ENCODE data around the gene PDSS1.
A peak's percentile ranks its signal among the peaks of the same experiment; 100 is the strongest.

PDSS1 gene

GRCh38 chr10:26725837-26726727 lies 28.6 kb downstream of the PDSS1 start:
- DNase-seq (ENCODE audit: low read depth), result peak; percentile 79
- H3K9ac ChIP-seq (ENCODE audit: low read length), result no peak overlapping the region
- no peaks in the 10 kb centered on the region for H3K9me3 ChIP-seq (ENCODE audit: control insufficient read depth, low read length)
- H3K36me3 ChIP-seq (ENCODE audit: control insufficient read depth, insufficient read depth, low read length, severe bottlenecking), result peaks cover 48% of the 10 kb centered on the region
- H3K4me3 ChIP-seq (ENCODE audit: low read length), result no peak overlapping the region
- H3K4me1 ChIP-seq (ENCODE audit: control insufficient read depth, insufficient read depth, low read length), result no peaks in the 10 kb centered on the region
- H3K27me3 ChIP-seq (replicated peaks; ENCODE audit: control insufficient read depth, insufficient read depth, low read length), result no peaks in the 10 kb centered on the region

GRCh38 chr10:26727005-26727404 lies 29.5 kb downstream of the PDSS1 start:
- no peaks in the 10 kb centered on the region for H3K27me3 ChIP-seq (replicated peaks; ENCODE audit: control insufficient read depth, insufficient read depth, low read length)
- no peak overlapping the region for H3K4me3 ChIP-seq (ENCODE audit: low read length)
- H3K4me1 ChIP-seq (ENCODE audit: control insufficient read depth, insufficient read depth, low read length), result no peaks in the 10 kb centered on the region
- H3K9ac ChIP-seq (ENCODE audit: low read length), result no peak overlapping the region
- H3K9me3 ChIP-seq (ENCODE audit: control insufficient read depth, low read length), result no peaks in the 10 kb centered on the region
- peaks cover 45% of the 10 kb centered on the region for H3K36me3 ChIP-seq (ENCODE audit: control insufficient read depth, insufficient read depth, low read length, severe bottlenecking)
- no peak for DNase-seq (ENCODE audit: low read depth)

GRCh38 chr10:26728957-26729356 lies 31.5 kb downstream of the PDSS1 start:
- peaks cover 52% of the 10 kb centered on the region for H3K36me3 ChIP-seq (ENCODE audit: control insufficient read depth, insufficient read depth, low read length, severe bottlenecking)
- no peak overlapping the region for H3K4me3 ChIP-seq (ENCODE audit: low read length)
- H3K27me3 ChIP-seq (replicated peaks; ENCODE audit: control insufficient read depth, insufficient read depth, low read length), result no peaks in the 10 kb centered on the region
- no peaks in the 10 kb centered on the region for H3K9me3 ChIP-seq (ENCODE audit: control insufficient read depth, low read length)
- no peaks in the 10 kb centered on the region for H3K4me1 ChIP-seq (ENCODE audit: control insufficient read depth, insufficient read depth, low read length)
- H3K9ac ChIP-seq (ENCODE audit: low read length), result no peak overlapping the region
- no peak for DNase-seq (ENCODE audit: low read depth)

- Histone ChIP-seq H3K4me1 (ENCODE audit: control insufficient read depth, insufficient read depth, low read length) (no peaks in the 10 kb centered on the region), H3K36me3 (ENCODE audit: control insufficient read depth, insufficient read depth, low read length, severe bottlenecking) (peaks cover 52% of the 10 kb centered on the region)
Measured at GRCh38 chr10:26729395-26729794, 31.9 kb downstream of the PDSS1 start.

GRCh38 chr10:26730552-26730951 lies 33.1 kb downstream of the PDSS1 start:
- H3K36me3 ChIP-seq (ENCODE audit: control insufficient read depth, insufficient read depth, low read length, severe bottlenecking), result peaks cover 52% of the 10 kb centered on the region
- H3K9me3 ChIP-seq (ENCODE audit: control insufficient read depth, low read length), result no peaks in the 10 kb centered on the region
- no peak overlapping the region for H3K9ac ChIP-seq (ENCODE audit: low read length)

More at GRCh38 chr10:26729395-26729794, 31.9 kb downstream of the PDSS1 start:
- Histone ChIP-seq H3K4me3 (ENCODE audit: low read length) (no peak overlapping the region), H3K27me3 (replicated peaks; ENCODE audit: control insufficient read depth, insufficient read depth, low read length) (no peaks in the 10 kb centered on the region), H3K9ac (ENCODE audit: low read length) (no peak overlapping the region), H3K9me3 (ENCODE audit: control insufficient read depth, low read length) (no peaks in the 10 kb centered on the region)
- no peak for DNase-seq (ENCODE audit: low read depth)

GRCh38 chr10:26733750-26734568 lies 36.5 kb downstream of the PDSS1 start:
- no peak overlapping the region for H3K4me3 ChIP-seq (ENCODE audit: low read length)
- H3K9ac ChIP-seq (ENCODE audit: low read length), result no peak overlapping the region
- H3K27me3 ChIP-seq (replicated peaks; ENCODE audit: control insufficient read depth, insufficient read depth, low read length), result no peaks in the 10 kb centered on the region
- no peak for DNase-seq (ENCODE audit: low read depth)
- peaks cover 12% of the 10 kb centered on the region for H3K4me1 ChIP-seq (ENCODE audit: control insufficient read depth, insufficient read depth, low read length)
- H3K9me3 ChIP-seq (ENCODE audit: control insufficient read depth, low read length), result no peaks in the 10 kb centered on the region
- peaks cover 64% of the 10 kb centered on the region for H3K36me3 ChIP-seq (ENCODE audit: control insufficient read depth, insufficient read depth, low read length, severe bottlenecking)

More at GRCh38 chr10:26730552-26730951, 33.1 kb downstream of the PDSS1 start:
- H3K27me3 ChIP-seq (replicated peaks; ENCODE audit: control insufficient read depth, insufficient read depth, low read length), result no peaks in the 10 kb centered on the region
- no peak for DNase-seq (ENCODE audit: low read depth)
- no peaks in the 10 kb centered on the region for H3K4me1 ChIP-seq (ENCODE audit: control insufficient read depth, insufficient read depth, low read length)
- no peak overlapping the region for H3K4me3 ChIP-seq (ENCODE audit: low read length)

- peaks cover 62% of the 10 kb centered on the region for H3K36me3 ChIP-seq (ENCODE audit: control insufficient read depth, insufficient read depth, low read length, severe bottlenecking)
- no peak for DNase-seq (ENCODE audit: low read depth)
- no peaks in the 10 kb centered on the region for H3K9me3 ChIP-seq (ENCODE audit: control insufficient read depth, low read length)
- H3K27me3 ChIP-seq (replicated peaks; ENCODE audit: control insufficient read depth, insufficient read depth, low read length), result no peaks in the 10 kb centered on the region
- H3K9ac ChIP-seq (ENCODE audit: low read length), result no peak overlapping the region
- peaks cover 12% of the 10 kb centered on the region for H3K4me1 ChIP-seq (ENCODE audit: control insufficient read depth, insufficient read depth, low read length)
- no peak overlapping the region for H3K4me3 ChIP-seq (ENCODE audit: low read length)
Measured at GRCh38 chr10:26735435-26735834, 37.9 kb downstream of the PDSS1 start.

- Histone ChIP-seq H3K27me3 (replicated peaks; ENCODE audit: control insufficient read depth, insufficient read depth, low read length) (no peaks in the 10 kb centered on the region), H3K36me3 (ENCODE audit: control insufficient read depth, insufficient read depth, low read length, severe bottlenecking) (peaks cover 64% of the 10 kb centered on the region), H3K4me1 (ENCODE audit: control insufficient read depth, insufficient read depth, low read length) (peaks cover 12% of the 10 kb centered on the region), H3K4me3 (ENCODE audit: low read length) (no peak overlapping the region), H3K9ac (ENCODE audit: low read length) (no peak overlapping the region), H3K9me3 (ENCODE audit: control insufficient read depth, low read length) (no peaks in the 10 kb centered on the region)
- no peak for DNase-seq (ENCODE audit: low read depth)
Measured at GRCh38 chr10:26737730-26738129, 40.2 kb downstream of the PDSS1 start.

- Histone ChIP-seq H3K27me3 (replicated peaks; ENCODE audit: control insufficient read depth, insufficient read depth, low read length) (no peaks in the 10 kb centered on the region), H3K4me1 (ENCODE audit: control insufficient read depth, insufficient read depth, low read length) (peaks cover 17% of the 10 kb centered on the region), H3K36me3 (ENCODE audit: control insufficient read depth, insufficient read depth, low read length, severe bottlenecking) (peaks cover 63% of the 10 kb centered on the region), H3K9ac (ENCODE audit: low read length) (no peak overlapping the region), H3K4me3 (ENCODE audit: low read length) (no peak overlapping the region), H3K9me3 (ENCODE audit: control insufficient read depth, low read length) (no peaks in the 10 kb centered on the region)
- DNase-seq (ENCODE audit: low read depth), result no peak
Measured at GRCh38 chr10:26738301-26738911, 40.9 kb downstream of the PDSS1 start.

- Histone ChIP-seq H3K36me3 (ENCODE audit: control insufficient read depth, insufficient read depth, low read length, severe bottlenecking) (peaks cover 63% of the 10 kb centered on the region), H3K4me1 (ENCODE audit: control insufficient read depth, insufficient read depth, low read length) (peaks cover 20% of the 10 kb centered on the region), H3K4me3 (ENCODE audit: low read length) (no peak overlapping the region), H3K9me3 (ENCODE audit: control insufficient read depth, low read length) (no peaks in the 10 kb centered on the region), H3K9ac (ENCODE audit: low read length) (no peak overlapping the region), H3K27me3 (replicated peaks; ENCODE audit: control insufficient read depth, insufficient read depth, low read length) (no peaks in the 10 kb centered on the region)
- DNase-seq (ENCODE audit: low read depth), result no peak
Measured at GRCh38 chr10:26739071-26739631, 41.6 kb downstream of the PDSS1 start.

- Histone ChIP-seq H3K36me3 (ENCODE audit: control insufficient read depth, insufficient read depth, low read length, severe bottlenecking) (peaks cover 54% of the 10 kb centered on the region), H3K9ac (ENCODE audit: low read length) (no peak overlapping the region), H3K4me1 (ENCODE audit: control insufficient read depth, insufficient read depth, low read length) (peaks cover 20% of the 10 kb centered on the region), H3K27me3 (replicated peaks; ENCODE audit: control insufficient read depth, insufficient read depth, low read length) (no peaks in the 10 kb centered on the region), H3K4me3 (ENCODE audit: low read length) (no peak overlapping the region), H3K9me3 (ENCODE audit: control insufficient read depth, low read length) (no peaks in the 10 kb centered on the region)
- DNase-seq (ENCODE audit: low read depth), result no peak
Measured at GRCh38 chr10:26741368-26741767, 43.9 kb downstream of the PDSS1 start.
